HCT116 (cell line): ENCODE results near the gene CPNE2. TPM values are rescaled to one million over a fixed set of nuclear protein-coding genes. Genes with fewer than 3 reads are reported as not detected.

Experiments
- ATAC-seq: fragments of 200-7000 bp; cut with Tn5 transposase; 2 replicates; pipeline ENCODE4 v1.9.1; 2020; ENCODE audit warnings: mild to moderate bottlenecking, moderate library complexity
- BruUV-seq: library from RNA; stranded (reverse); fragments of 400-500 nt; replicated peaks from 2 replicates; lab custom pipeline; 2021; lab: Mats Ljungman, UMichigan
- CTCF ChIA-PET: fragments of 300-600 bp; sonication (Branson Sonifier 250); formaldehyde crosslinking; loops from one replicate; lab custom pipeline; 2021; ENCODE audit warnings: antibody characterized with exemption; lab: Charles Lee
- POLR2A ChIA-PET: fragments of 300-600, 350-600 bp; sonication (Branson Sonifier 250); formaldehyde crosslinking; loops from one replicate; lab custom pipeline; 2021; ENCODE audit warnings: antibody characterized with exemption; lab: Charles Lee
- RAD21 ChIA-PET, 2 experiments: fragments of 300-600 bp; sonication (Branson Sonifier 250); formaldehyde crosslinking; loops; one replicate each; lab custom pipeline; 2023; ENCODE audit warnings: low total read pairs in 2 of 2; ENCODE audit not compliant: uncharacterized antibody in 2 of 2, unreplicated experiment in 2 of 2, low non-redundant PET in 1 of 2; lab: Charles Lee
- DNase-seq: peaks from one replicate; pipeline ENCODE4 v3.0.0-alpha.2; 2010; ENCODE audit warnings: low read depth, low spot score
- H2AFZ ChIP-seq: fragments of 200-600 bp; shearing (Covaris generic), sonication (generic); 2 replicates; pipeline ENCODE4 v1.6.1; 2017; ENCODE audit warnings: low read depth, mixed run types, mixed read lengths, antibody characterized with exemption, low read length; ENCODE audit not compliant: poor library complexity, severe bottlenecking
- H3K27ac ChIP-seq: 2 replicates; pipeline ENCODE4 v1.5.1; 2012; ENCODE audit warnings: low read depth, low read length
- H3K27me3 ChIP-seq: fragments of 200-600 bp; sonication (generic); 2 replicates; pipeline ENCODE4 v1.6.1; 2016; ENCODE audit warnings: mixed run types, low read length, mixed read lengths; ENCODE audit not compliant: insufficient read depth
- H3K36me3 ChIP-seq, 2 experiments: fragments of 200-500 bp in 1 of 2; fragments of 200-600 bp in 1 of 2; sonication (Bioruptor generic) in 1 of 2; sonication (generic) in 1 of 2; 2 replicates each; pipeline versions ENCODE4 v1.5.1 to v1.6.1; 2014 to 2016; ENCODE audit warnings: low read length in 2 of 2, inconsistent platforms in 1 of 2, mixed read lengths in 1 of 2, mixed run types in 1 of 2; ENCODE audit not compliant: insufficient read depth in 2 of 2, control insufficient read depth in 1 of 2
- H3K4me1 ChIP-seq, 2 experiments: fragments of 200-600 bp in 1 of 2; sonication (generic) in 1 of 2; 2 replicates each; pipeline versions ENCODE4 v1.5.1 to v1.6.1; 2012 to 2017; ENCODE audit warnings: low read length in 2 of 2, inconsistent platforms in 1 of 2, mild to moderate bottlenecking in 1 of 2, mixed read lengths in 1 of 2, mixed run types in 1 of 2, moderate library complexity in 1 of 2; ENCODE audit not compliant: insufficient read depth in 2 of 2, control insufficient read depth in 1 of 2
- H3K4me2 ChIP-seq: fragments of 200-600 bp; sonication (generic); 2 replicates; pipeline ENCODE4 v1.6.1; 2017; ENCODE audit warnings: mixed run types, low read length, mixed read lengths
- H3K4me3 ChIP-seq, 2 experiments: fragments of 200-600 bp in 1 of 2; sonication (generic) in 1 of 2; replicated peaks in 1 of 2; 2 replicates each; pipeline ENCODE4 v1.5.1; 2011 to 2016; ENCODE audit warnings: low read length in 2 of 2, control low read depth in 1 of 2, low read depth in 1 of 2, mild to moderate bottlenecking in 1 of 2, mixed read lengths in 1 of 2, mixed run types in 1 of 2
- H3K79me2 ChIP-seq: fragments of 200-600 bp; sonication (generic); 2 replicates; pipeline ENCODE4 v1.6.1; 2017; ENCODE audit warnings: mild to moderate bottlenecking, mixed run types, low read length, moderate library complexity, mixed read lengths; ENCODE audit not compliant: insufficient read depth
- H3K9ac ChIP-seq: fragments of 200-600 bp; sonication (generic); 2 replicates; pipeline ENCODE4 v1.6.1; 2016; ENCODE audit warnings: low read length, mixed read lengths
- H3K9me2 ChIP-seq: fragments of 200-600 bp; sonication (generic), shearing (Covaris generic); 2 replicates; pipeline ENCODE4 v1.6.1; 2017; ENCODE audit warnings: mixed run types, mild to moderate bottlenecking, moderate library complexity; ENCODE audit not compliant: insufficient read depth
- H3K9me3 ChIP-seq, 2 experiments: fragments of 200-500 bp in 1 of 2; fragments of 200-600 bp in 1 of 2; sonication (Bioruptor generic) in 1 of 2; sonication (generic) in 1 of 2; 2 replicates each; pipeline ENCODE4 v1.6.1; 2014 to 2017; ENCODE audit warnings: low read length in 2 of 2, mixed read lengths in 2 of 2, inconsistent platforms in 1 of 2, low read depth in 1 of 2, mild to moderate bottlenecking in 1 of 2, mixed run types in 1 of 2, moderate library complexity in 1 of 2; ENCODE audit not compliant: control insufficient read depth in 1 of 2, insufficient read depth in 1 of 2
- H4K20me1 ChIP-seq: fragments of 200-600 bp; sonication (generic), shearing (Covaris generic); 2 replicates; pipeline ENCODE4 v1.6.1; 2017; ENCODE audit warnings: mixed run types, mild to moderate bottlenecking, moderate library complexity; ENCODE audit not compliant: insufficient read depth
- ATF3 ChIP-seq: IDR thresholded peaks from 2 replicates; pipeline ENCODE4 v1.6.1; 2012
- CBX3 ChIP-seq: IDR thresholded peaks from 2 replicates; pipeline ENCODE4 v1.6.1; 2012; ENCODE audit warnings: low read depth
- CEBPB ChIP-seq: IDR thresholded peaks from 2 replicates; pipeline ENCODE4 v1.6.1; 2012; ENCODE audit warnings: low read depth
- CTCF ChIP-seq, 3 experiments: fragments of 200-600 bp in 1 of 3; sonication (generic) in 1 of 3; IDR thresholded peaks in 2 of 3; conservative IDR thresholded peaks in 1 of 3; 2 replicates each; pipeline ENCODE4 v1.5.1; 2012 to 2017; ENCODE audit warnings: low read depth in 2 of 3, low read length in 2 of 3, antibody characterized with exemption in 1 of 3, borderline replicate concordance in 1 of 3, control low read depth in 1 of 3, mild to moderate bottlenecking in 1 of 3, mixed read lengths in 1 of 3, mixed run types in 1 of 3, moderate library complexity in 1 of 3; ENCODE audit not compliant: insufficient read depth in 1 of 3
- ELF1 ChIP-seq: IDR thresholded peaks from 2 replicates; pipeline ENCODE4 v1.6.1; 2012; ENCODE audit warnings: low read depth, borderline replicate concordance
- EZH2 ChIP-seq: fragments of 200-600 bp; sonication (generic); IDR thresholded peaks from 2 replicates; pipeline ENCODE4 v1.6.1; 2017; ENCODE audit warnings: antibody characterized with exemption, mixed run types
- EZH2phosphoT487 ChIP-seq: fragments of 200-600 bp; IDR thresholded peaks from 2 replicates; pipeline ENCODE4 v1.6.1; 2018; ENCODE audit warnings: antibody characterized with exemption, borderline replicate concordance
- FOSL1 ChIP-seq: IDR thresholded peaks from 2 replicates; pipeline ENCODE4 v1.6.1; 2012; ENCODE audit warnings: low read depth
- JUND ChIP-seq: IDR thresholded peaks from 2 replicates; pipeline ENCODE4 v1.6.1; 2012
- POLR2A ChIP-seq: IDR thresholded peaks from 2 replicates; pipeline ENCODE4 v1.7.0; 2011; ENCODE audit warnings: borderline replicate concordance; ENCODE audit not compliant: insufficient read depth, insufficient read length; ENCODE audit errors: extremely low read depth
- POLR2AphosphoS5 ChIP-seq: IDR thresholded peaks from 2 replicates; pipeline ENCODE4 v1.6.1; 2011; ENCODE audit warnings: mild to moderate bottlenecking, low read depth, low read length, moderate library complexity
- RAD21 ChIP-seq: IDR thresholded peaks from 2 replicates; pipeline ENCODE4 v1.6.1; 2012; ENCODE audit warnings: low read depth, mild to moderate bottlenecking
- SIN3A ChIP-seq: IDR thresholded peaks from 2 replicates; pipeline ENCODE4 v1.6.1; 2012; ENCODE audit warnings: low read depth
- SRF ChIP-seq: IDR thresholded peaks from 2 replicates; pipeline ENCODE4 v1.6.1; 2012; ENCODE audit warnings: low read depth
- YY1 ChIP-seq: IDR thresholded peaks from 2 replicates; pipeline ENCODE4 v1.6.1; 2011; ENCODE audit warnings: low read length, low read depth, moderate library complexity, mild to moderate bottlenecking; ENCODE audit not compliant: insufficient replicate concordance; ENCODE audit errors: extremely low read depth
- ZFX ChIP-seq: fragments of 450-650 bp; IDR thresholded peaks from 2 replicates; pipeline ENCODE4 v1.6.1; 2017
- ZNF274 ChIP-seq: fragments of 200-500 bp; sonication (Bioruptor generic); IDR thresholded peaks from 2 replicates; pipeline ENCODE4 v1.6.1; 2014; ENCODE audit warnings: mild to moderate bottlenecking, low read depth, low read length, inconsistent platforms
- intact Hi-C: fragments of 100-400 bp; cut with micrococcal nuclease; formaldehyde crosslinking; loops from 2 replicates; pipeline ENCODE4 v1.10.0; 2022
- total RNA-seq: library from RNA; stranded (reverse); gene quantifications from one replicate; pipeline ENCODE4 v1.2.1, GENCODE V29; 2021; ENCODE audit not compliant: unreplicated experiment
- TF ChIP-seq, protein P1 (sequence below): IDR thresholded peaks from 2 replicates; pipeline ENCODE4 v1.6.1; 2012
- TF ChIP-seq, protein P2 (sequence below): IDR thresholded peaks from 2 replicates; pipeline ENCODE4 v1.6.1; 2011; ENCODE audit warnings: mild to moderate bottlenecking, low read length, moderate library complexity; ENCODE audit not compliant: insufficient replicate concordance; ENCODE audit errors: extremely low read depth

CPNE2 gene
- total RNA-seq, 1 experiment from 2014 or later, result 31.2 TPM

DNA sequence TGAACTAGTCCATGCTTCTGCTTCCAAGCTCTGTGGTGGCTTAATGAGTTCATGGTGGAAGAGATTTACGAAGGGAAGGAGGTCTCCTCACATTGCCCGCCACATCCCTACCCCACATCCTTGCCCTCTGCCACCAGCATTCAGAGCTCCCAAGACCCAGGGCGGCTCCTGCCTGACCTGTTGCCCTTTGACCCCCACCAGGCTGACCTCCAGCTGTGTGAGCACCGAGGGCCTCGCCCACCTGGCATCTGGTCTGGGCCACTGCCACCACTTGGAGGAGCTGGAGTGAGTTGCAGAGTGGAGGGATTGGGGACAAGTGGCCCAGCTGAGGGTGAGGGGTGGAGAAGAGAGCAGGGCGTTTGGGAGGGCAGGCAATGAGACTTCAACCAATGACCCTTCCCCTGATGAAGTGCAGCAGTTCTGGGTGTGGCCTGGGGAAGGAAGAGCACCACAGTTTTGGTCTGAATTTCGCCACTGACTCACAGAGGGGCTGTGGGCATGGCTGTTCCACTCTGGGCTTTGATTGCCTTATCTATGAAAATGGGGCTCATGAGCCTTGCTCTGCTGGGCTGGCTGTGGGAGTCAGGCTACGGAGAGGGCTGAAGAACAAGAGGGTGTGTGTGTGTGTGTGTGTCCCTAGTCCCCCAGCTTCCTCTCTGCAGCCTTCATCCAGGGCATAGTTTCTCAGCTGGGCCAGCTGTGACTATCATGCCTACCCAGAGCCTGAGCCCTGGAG is 22.6 kb upstream of the CPNE2 start:
- no peak overlapping the region for H3K9ac ChIP-seq
- RAD21 ChIA-PET, result no interaction called here
- no peak overlapping the region for H2AFZ ChIP-seq
- H3K4me2 ChIP-seq, result no peak overlapping the region
- ATAC-seq (no peak), DNase-seq (no peak)
- intact Hi-C loops, result no loop called here
- no peaks in the 10 kb centered on the region for H3K27me3 ChIP-seq
- no peaks in the 10 kb centered on the region for H3K79me2 ChIP-seq
- H3K36me3 ChIP-seq, result no peaks in the 10 kb centered on the region
- H3K9me3 ChIP-seq, result no peaks in the 10 kb centered on the region
- H3K4me3 ChIP-seq, result no peak overlapping the region
- TF ChIP-seq CBX3 (no peak), EZH2phosphoT487 (no peak), SRF (no peak), ZNF274 (no peak), JUND (no peak), YY1 (no peak), POLR2A (no peak), CEBPB (no peak), ZFX (no peak), RAD21 (no peak), POLR2AphosphoS5 (no peak), ATF3 (no peak), EZH2 (no peak), FOSL1 (no peak), SIN3A (no peak), ELF1 (no peak), CTCF (IDR thresholded peaks at IDR 0.05 in 2 of 3, conservative IDR thresholded peaks at IDR 0.05 in 1 of 3; ENCODE audit: borderline replicate concordance in 1 of 3, insufficient read depth in 1 of 3, low read depth in 2 of 3, low read length in 2 of 3) (no peak)
- TF ChIP-seq, protein P1, sequence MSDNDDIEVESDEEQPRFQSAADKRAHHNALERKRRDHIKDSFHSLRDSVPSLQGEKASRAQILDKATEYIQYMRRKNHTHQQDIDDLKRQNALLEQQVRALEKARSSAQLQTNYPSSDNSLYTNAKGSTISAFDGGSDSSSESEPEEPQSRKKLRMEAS, result no peak
- TF ChIP-seq, protein P2, sequence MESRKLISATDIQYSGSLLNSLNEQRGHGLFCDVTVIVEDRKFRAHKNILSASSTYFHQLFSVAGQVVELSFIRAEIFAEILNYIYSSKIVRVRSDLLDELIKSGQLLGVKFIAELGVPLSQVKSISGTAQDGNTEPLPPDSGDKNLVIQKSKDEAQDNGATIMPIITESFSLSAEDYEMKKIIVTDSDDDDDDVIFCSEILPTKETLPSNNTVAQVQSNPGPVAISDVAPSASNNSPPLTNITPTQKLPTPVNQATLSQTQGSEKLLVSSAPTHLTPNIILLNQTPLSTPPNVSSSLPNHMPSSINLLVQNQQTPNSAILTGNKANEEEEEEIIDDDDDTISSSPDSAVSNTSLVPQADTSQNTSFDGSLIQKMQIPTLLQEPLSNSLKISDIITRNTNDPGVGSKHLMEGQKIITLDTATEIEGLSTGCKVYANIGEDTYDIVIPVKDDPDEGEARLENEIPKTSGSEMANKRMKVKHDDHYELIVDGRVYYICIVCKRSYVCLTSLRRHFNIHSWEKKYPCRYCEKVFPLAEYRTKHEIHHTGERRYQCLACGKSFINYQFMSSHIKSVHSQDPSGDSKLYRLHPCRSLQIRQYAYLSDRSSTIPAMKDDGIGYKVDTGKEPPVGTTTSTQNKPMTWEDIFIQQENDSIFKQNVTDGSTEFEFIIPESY, result no peak
- CTCF ChIA-PET, result interaction anchor here (1.3 kb wide), 1 partner anchor 23 kb away, joined by 3 read pairs; the partner anchor contains the start of gene CPNE2
- no TSS peak for BruUV-seq
- peaks cover 10 to 35% of the 10 kb centered on the region in 2 experiments for H3K4me1 ChIP-seq
- POLR2A ChIA-PET, result interaction anchor here (0.7 kb wide), 1 partner anchor 138 kb away, joined by 3 read pairs; the partner anchor contains the start of gene HERPUD1
- no peak overlapping the region for H3K27ac ChIP-seq
- H3K9me2 ChIP-seq, result 0 out of 2 replicates have a peak, but pooled peaks cover 3% of the 10 kb centered on the region
- no peaks in the 10 kb centered on the region for H4K20me1 ChIP-seq
